ENCODE measurements around the gene PLA2G2C.

Gene PLA2G2C

DNA sequence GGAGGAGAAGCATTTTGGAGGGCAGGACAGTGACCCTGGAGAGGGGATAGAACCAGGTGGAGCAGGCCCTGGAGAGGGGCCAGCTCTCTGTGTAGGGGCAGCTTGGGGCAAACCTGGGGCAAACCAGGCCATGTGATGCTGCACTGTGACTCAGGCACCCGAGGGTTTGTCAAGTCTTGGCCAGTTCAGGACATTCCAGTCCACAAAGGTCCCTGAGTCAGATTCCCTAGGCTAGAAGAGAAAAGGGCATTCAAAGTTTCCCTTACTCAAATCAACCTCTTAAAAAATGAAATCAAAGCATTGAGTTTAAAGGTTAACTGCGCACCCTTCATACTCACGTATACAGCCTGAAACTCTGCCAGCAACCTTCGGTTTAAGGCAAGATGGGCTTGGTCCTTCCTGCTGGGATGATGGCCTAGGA is 25.2 kb upstream of the PLA2G2C start:
- TF ChIP-seq EZH2 (IDR thresholded peaks at IDR 0.05; ENCODE audit: borderline replicate concordance, low read depth, low read length, severe bottlenecking), result no peak
- TF ChIP-seq, protein P1, sequence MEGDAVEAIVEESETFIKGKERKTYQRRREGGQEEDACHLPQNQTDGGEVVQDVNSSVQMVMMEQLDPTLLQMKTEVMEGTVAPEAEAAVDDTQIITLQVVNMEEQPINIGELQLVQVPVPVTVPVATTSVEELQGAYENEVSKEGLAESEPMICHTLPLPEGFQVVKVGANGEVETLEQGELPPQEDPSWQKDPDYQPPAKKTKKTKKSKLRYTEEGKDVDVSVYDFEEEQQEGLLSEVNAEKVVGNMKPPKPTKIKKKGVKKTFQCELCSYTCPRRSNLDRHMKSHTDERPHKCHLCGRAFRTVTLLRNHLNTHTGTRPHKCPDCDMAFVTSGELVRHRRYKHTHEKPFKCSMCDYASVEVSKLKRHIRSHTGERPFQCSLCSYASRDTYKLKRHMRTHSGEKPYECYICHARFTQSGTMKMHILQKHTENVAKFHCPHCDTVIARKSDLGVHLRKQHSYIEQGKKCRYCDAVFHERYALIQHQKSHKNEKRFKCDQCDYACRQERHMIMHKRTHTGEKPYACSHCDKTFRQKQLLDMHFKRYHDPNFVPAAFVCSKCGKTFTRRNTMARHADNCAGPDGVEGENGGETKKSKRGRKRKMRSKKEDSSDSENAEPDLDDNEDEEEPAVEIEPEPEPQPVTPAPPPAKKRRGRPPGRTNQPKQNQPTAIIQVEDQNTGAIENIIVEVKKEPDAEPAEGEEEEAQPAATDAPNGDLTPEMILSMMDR (IDR thresholded peaks at IDR 0.05; ENCODE audit: borderline replicate concordance, extremely low read depth, low read length, poor library complexity, severe bottlenecking), result no peak
- Histone ChIP-seq H4K20me1 (ENCODE audit: insufficient read depth, low read length) (no peaks in the 10 kb centered on the region; the same call in 1 of the 2 replicates), H2AFZ (ENCODE audit: low read depth, low read length) (no peak overlapping the region), H3K36me3 (ENCODE audit: insufficient read depth, low read length) (no peaks in the 10 kb centered on the region), H3K27ac (ENCODE audit: low read length) (no peak overlapping the region), H3K4me3 (ENCODE audit: low read depth in 1 of 2, low read length in 2 of 2) (no peak overlapping the region), H3K9me3 (ENCODE audit: insufficient read depth, low read length, severe bottlenecking) (no peaks in the 10 kb centered on the region), H3K4me1 (ENCODE audit: insufficient read depth, low read length) (no peaks in the 10 kb centered on the region), H3K27me3 (ENCODE audit: insufficient read depth, low read length, poor library complexity) (peaks cover 9% of the 10 kb centered on the region), H3K9ac (ENCODE audit: low read depth, low read length) (no peak overlapping the region), H3K79me2 (ENCODE audit: insufficient read depth, low read length) (no peaks in the 10 kb centered on the region), H3K4me2 (ENCODE audit: insufficient read depth, low read length) (no peak overlapping the region)
- ATAC-seq (ENCODE audit: insufficient read depth, low read depth) (no peak), DNase-seq (no peak)

DNA sequence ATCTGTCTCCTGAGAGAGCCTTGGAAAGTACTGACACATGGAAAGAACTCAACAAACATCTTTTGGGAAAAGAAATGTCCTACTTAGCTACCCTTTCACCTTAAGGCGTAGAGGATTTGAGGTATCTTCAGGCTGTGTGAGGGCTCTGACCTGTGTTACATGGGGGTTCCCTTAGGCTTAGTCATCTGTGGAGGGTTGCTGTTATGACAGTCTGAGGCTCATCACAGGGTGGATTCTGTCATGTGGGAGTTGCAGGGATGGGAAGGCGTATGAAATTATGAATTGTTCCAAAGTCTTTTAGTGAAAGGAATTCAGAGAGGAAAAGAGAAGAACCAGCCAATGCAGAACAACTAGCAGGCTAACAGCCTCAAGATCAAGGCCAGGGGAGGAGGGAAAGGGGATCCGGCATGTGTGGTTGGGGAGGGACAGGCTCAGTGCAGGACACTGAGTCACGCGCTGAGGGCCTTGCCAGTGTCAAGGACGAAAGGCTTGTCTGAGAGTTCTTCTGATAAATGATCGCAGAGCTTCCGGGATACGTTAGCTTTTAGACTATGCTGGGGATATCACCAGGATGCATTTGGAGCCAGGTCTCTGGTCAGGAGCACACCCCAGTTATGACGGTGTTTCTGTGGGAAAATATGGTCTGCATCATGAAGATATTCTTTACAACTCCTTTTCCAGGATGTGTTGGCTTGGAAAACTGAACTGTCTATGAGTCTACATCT is 24.6 kb upstream of the PLA2G2C start:
- DNase-seq (no peak), ATAC-seq (ENCODE audit: insufficient read depth, low read depth) (no peak)
- TF ChIP-seq EZH2 (IDR thresholded peaks at IDR 0.05; ENCODE audit: borderline replicate concordance, low read depth, low read length, severe bottlenecking), result no peak
- TF ChIP-seq, protein P1 (IDR thresholded peaks at IDR 0.05; ENCODE audit: borderline replicate concordance, extremely low read depth, low read length, poor library complexity, severe bottlenecking), result no peak
- Histone ChIP-seq H3K9ac (ENCODE audit: low read depth, low read length) (no peak overlapping the region), H3K36me3 (ENCODE audit: insufficient read depth, low read length) (no peaks in the 10 kb centered on the region), H2AFZ (ENCODE audit: low read depth, low read length) (no peak overlapping the region), H3K9me3 (ENCODE audit: insufficient read depth, low read length, severe bottlenecking) (no peaks in the 10 kb centered on the region), H4K20me1 (ENCODE audit: insufficient read depth, low read length) (no peaks in the 10 kb centered on the region; the same call in 1 of the 2 replicates), H3K27ac (ENCODE audit: low read length) (no peak overlapping the region), H3K4me3 (ENCODE audit: low read depth in 1 of 2, low read length in 2 of 2) (no peak overlapping the region), H3K27me3 (ENCODE audit: insufficient read depth, low read length, poor library complexity) (peaks cover 9% of the 10 kb centered on the region), H3K79me2 (ENCODE audit: insufficient read depth, low read length) (no peaks in the 10 kb centered on the region), H3K4me2 (ENCODE audit: insufficient read depth, low read length) (no peak overlapping the region), H3K4me1 (ENCODE audit: insufficient read depth, low read length) (no peaks in the 10 kb centered on the region)

DNA sequence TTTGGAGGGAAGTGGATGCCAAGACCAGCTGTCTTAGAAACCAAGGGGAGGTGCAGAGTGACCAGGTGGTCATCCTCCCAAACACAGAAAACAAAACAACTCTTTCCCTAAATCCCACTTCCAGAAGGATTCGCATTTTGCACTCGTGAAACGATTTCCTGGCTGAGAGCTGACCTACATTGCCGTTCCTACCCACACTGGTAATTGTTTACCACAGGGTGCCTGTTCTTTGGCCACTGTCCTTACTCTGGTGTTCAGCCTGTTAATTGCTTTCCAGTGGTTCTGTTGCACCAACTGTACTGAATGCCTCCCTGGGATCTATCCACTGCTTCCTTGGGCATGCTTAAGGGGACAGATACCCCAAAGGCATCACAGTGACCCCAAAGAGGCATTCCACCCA is 23.2 kb upstream of the PLA2G2C start:
- Histone ChIP-seq H3K27ac (ENCODE audit: low read length) (no peak overlapping the region), H4K20me1 (ENCODE audit: insufficient read depth, low read length) (no peaks in the 10 kb centered on the region; the same call in 1 of the 2 replicates), H3K9ac (ENCODE audit: low read depth, low read length) (no peak overlapping the region), H3K4me1 (ENCODE audit: insufficient read depth, low read length) (no peaks in the 10 kb centered on the region), H3K9me3 (ENCODE audit: insufficient read depth, low read length, severe bottlenecking) (no peaks in the 10 kb centered on the region), H2AFZ (ENCODE audit: low read depth, low read length) (no peak overlapping the region), H3K27me3 (ENCODE audit: insufficient read depth, low read length, poor library complexity) (peaks cover 5% of the 10 kb centered on the region), H3K36me3 (ENCODE audit: insufficient read depth, low read length) (no peaks in the 10 kb centered on the region), H3K4me3 (ENCODE audit: low read depth in 1 of 2, low read length in 2 of 2) (no peak overlapping the region), H3K4me2 (ENCODE audit: insufficient read depth, low read length) (no peak overlapping the region), H3K79me2 (ENCODE audit: insufficient read depth, low read length) (no peaks in the 10 kb centered on the region)
- DNase-seq, result no peak
- no peak for ATAC-seq (ENCODE audit: insufficient read depth, low read depth)
- TF ChIP-seq, protein P1 (IDR thresholded peaks at IDR 0.05; ENCODE audit: borderline replicate concordance, extremely low read depth, low read length, poor library complexity, severe bottlenecking), result no peak
- TF ChIP-seq EZH2 (IDR thresholded peaks at IDR 0.05; ENCODE audit: borderline replicate concordance, low read depth, low read length, severe bottlenecking), result no peak
